ENCODE data around the gene TRAF2. TPM values are rescaled to one million over a fixed set of nuclear protein-coding genes. Genes with fewer than 3 reads are reported as not detected.

Gene TRAF2
- total RNA-seq, 2 experiments from 2014 or later, result 37.4 to 46.2 TPM

GRCh38 chr9:136949817-136950655 is 63.7 kb downstream of the TRAF2 start:
- Mint-ChIP-seq H3K9me3 (ENCODE audit: low read depth) (no peaks in the 10 kb centered on the region), H3K4me3 (peak overlapping the region; percentile 78), H3K4me1 (peaks cover 2% of the 10 kb centered on the region), H3K27me3 (no peaks in the 10 kb centered on the region), H3K27ac (peak overlapping the region; percentile 78), H3K36me3 (ENCODE audit: low read depth) (no peaks in the 10 kb centered on the region)
- DNase-seq, result peak; percentile 98
- ChIA-PET CTCF (interaction anchor here (0.6 kb wide), 1 partner anchor 143 kb away, joined by 4 read pairs; no protein-coding TSS in a partner anchor), POLR2A (no interaction called here)
- intact Hi-C loops (cut with DNase I, micrococcal nuclease), result loop anchor here (1.0 to 5.0 kb wide), 7 partner anchors 28 to 101 kb away; partner anchors contain the start of genes PAXX (in 2 of the 2), EDF1 (in 1 of the 2), PHPT1 (in 1 of the 2) and TRAF2 (in 1 of the 2)
- ATAC-seq, result peak; percentile 98

DNA sequence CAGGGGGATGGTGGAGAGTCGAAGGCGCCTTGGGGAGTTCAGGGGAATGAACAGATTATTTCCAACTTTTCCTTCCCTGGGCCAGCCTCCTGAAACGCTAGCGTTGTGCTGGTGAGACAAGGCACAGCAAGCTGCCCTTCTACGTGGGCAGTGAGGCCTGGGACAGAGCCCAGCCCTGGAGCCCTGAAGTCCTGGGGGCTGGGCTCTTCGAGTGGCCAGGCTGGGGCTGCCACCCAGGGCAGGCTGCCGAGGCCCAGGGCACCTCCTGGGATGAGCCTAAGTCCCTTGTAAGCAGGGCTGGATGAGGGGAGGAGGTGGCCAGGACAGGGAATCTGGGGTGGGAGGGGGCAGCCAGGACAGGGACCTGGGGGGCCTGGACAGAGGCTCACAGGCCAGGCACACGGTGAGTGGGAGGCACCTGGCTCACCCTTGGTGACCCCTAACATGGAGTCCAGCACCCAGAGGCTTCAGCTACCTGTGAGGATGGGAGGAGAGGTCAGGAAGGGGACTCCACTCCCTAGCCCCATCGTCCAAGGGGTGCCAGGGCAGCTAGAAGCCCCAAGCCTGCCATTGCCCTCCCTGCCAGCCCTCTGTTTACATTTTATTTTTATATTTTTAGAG is 64.5 kb downstream of the TRAF2 start:
- Mint-ChIP-seq H3K27ac (peak overlapping the region; percentile 78), H3K4me1 (no peaks in the 10 kb centered on the region), H3K9me3 (ENCODE audit: low read depth) (no peaks in the 10 kb centered on the region), H3K36me3 (ENCODE audit: low read depth) (no peaks in the 10 kb centered on the region), H3K4me3 (peak overlapping the region; percentile 78), H3K27me3 (no peaks in the 10 kb centered on the region)
- DNase-seq (no peak), ATAC-seq (no peak)
- CTCF ChIA-PET, result interaction anchor here (0.6 to 0.7 kb wide), 2 partner anchors 151 to 1075 kb away, joined by 3 to 4 read pairs; no protein-coding TSS in a partner anchor
- intact Hi-C loops (cut with DNase I, micrococcal nuclease), result loop anchor here (1.0 to 5.0 kb wide), 6 partner anchors 28 to 101 kb away; partner anchors contain the start of genes PAXX (in 2 of the 2), EDF1 (in 1 of the 2), PHPT1 (in 1 of the 2) and TRAF2 (in 1 of the 2)
- POLR2A ChIA-PET, result no interaction called here

- H3K27ac Mint-ChIP-seq, result no peak within 1 kb of the TSS
- no peaks in the 10 kb centered on the region for H3K36me3 Mint-ChIP-seq (ENCODE audit: low read depth)
- ChIA-PET POLR2A (no interaction called here), CTCF (interaction anchor here (0.6 to 1.6 kb wide), 3 partner anchors 78 to 1076 kb away, joined by 3 to 4 read pairs (median 4); no protein-coding TSS in a partner anchor)
- no peak within 1 kb of the TSS for H3K4me3 Mint-ChIP-seq
- no peaks in the 10 kb centered on the region for H3K27me3 Mint-ChIP-seq
- peaks cover 3% of the 10 kb centered on the region for H3K9me3 Mint-ChIP-seq (ENCODE audit: low read depth)
- intact Hi-C loops (cut with DNase I, micrococcal nuclease), result loop anchor here in 1 of 2 experiments (5.0 kb wide), 1 partner anchor 41 kb away; the partner anchor contains the start of gene PAXX
- ATAC-seq (no peak), DNase-seq (no peak)
- no peaks in the 10 kb centered on the region for H3K4me1 Mint-ChIP-seq
These were observed 65.4 kb downstream of the TRAF2 start, which contains the start of gene LCN12 for GRCh38 chr9:136951541-136952320. TSS of gene LCN12 (plus strand) at chr9:136952273. CDS start at chr9:136952328, 55 bp downstream.

GRCh38 chr9:136952321-136952850 is 66.1 kb downstream of the TRAF2 start:
- Mint-ChIP-seq H3K4me3 (no peak overlapping the region), H3K9me3 (ENCODE audit: low read depth) (peaks cover 3% of the 10 kb centered on the region), H3K27ac (no peak overlapping the region), H3K36me3 (ENCODE audit: low read depth) (no peaks in the 10 kb centered on the region), H3K27me3 (no peaks in the 10 kb centered on the region), H3K4me1 (no peaks in the 10 kb centered on the region)
- no peak for ATAC-seq
- ChIA-PET CTCF (interaction anchor here (1.6 kb wide), 1 partner anchor 77 kb away, joined by 4 read pairs; no protein-coding TSS in a partner anchor), POLR2A (no interaction called here)
- intact Hi-C loops (cut with DNase I, micrococcal nuclease), result loop anchor here in 1 of 2 experiments (5.0 kb wide), 1 partner anchor 40 kb away; the partner anchor contains the start of gene PAXX
- no peak for DNase-seq

- intact Hi-C loops (cut with DNase I, micrococcal nuclease), result loop anchor here in 1 of 2 experiments (5.0 kb wide), 1 partner anchor 39 kb away; the partner anchor contains the start of gene PAXX
- DNase-seq (no peak), ATAC-seq (no peak)
- Mint-ChIP-seq H3K27me3 (no peaks in the 10 kb centered on the region), H3K4me1 (no peaks in the 10 kb centered on the region), H3K27ac (no peak overlapping the region), H3K36me3 (ENCODE audit: low read depth) (no peaks in the 10 kb centered on the region), H3K4me3 (no peak overlapping the region), H3K9me3 (ENCODE audit: low read depth) (peaks cover 3% of the 10 kb centered on the region)
- ChIA-PET POLR2A (interaction anchor here (0.6 kb wide), 1 partner anchor 117 kb away, joined by 3 read pairs; the partner anchor contains the start of gene SAPCD2), CTCF (interaction anchor here (1.3 to 1.6 kb wide), 2 partner anchors 69 to 76 kb away, joined by 4 read pairs; no protein-coding TSS in a partner anchor)
These were observed 66.8 kb downstream of the TRAF2 start for GRCh38 chr9:136952876-136953770.

- H3K36me3 Mint-ChIP-seq (ENCODE audit: low read depth), result no peaks in the 10 kb centered on the region
- H3K27me3 Mint-ChIP-seq, result no peaks in the 10 kb centered on the region
- H3K4me1 Mint-ChIP-seq, result no peaks in the 10 kb centered on the region
- POLR2A ChIA-PET, result interaction anchor here (0.6 kb wide), 1 partner anchor 116 kb away, joined by 3 read pairs; the partner anchor contains the start of gene SAPCD2
- no peak for DNase-seq
- no peak overlapping the region for H3K27ac Mint-ChIP-seq
- intact Hi-C loops (cut with DNase I, micrococcal nuclease), result loop anchor here in 1 of 2 experiments (5.0 kb wide), 1 partner anchor 38 kb away; the partner anchor contains the start of gene PAXX
- ATAC-seq, result no peak
- H3K9me3 Mint-ChIP-seq (ENCODE audit: low read depth), result peaks cover 3% of the 10 kb centered on the region
- CTCF ChIA-PET, result interaction anchor here (1.3 kb wide), 1 partner anchor 69 kb away, joined by 4 read pairs; no protein-coding TSS in a partner anchor
- H3K4me3 Mint-ChIP-seq, result no peak overlapping the region
These were observed 67.5 kb downstream of the TRAF2 start for GRCh38 chr9:136953771-136954269.

DNA sequence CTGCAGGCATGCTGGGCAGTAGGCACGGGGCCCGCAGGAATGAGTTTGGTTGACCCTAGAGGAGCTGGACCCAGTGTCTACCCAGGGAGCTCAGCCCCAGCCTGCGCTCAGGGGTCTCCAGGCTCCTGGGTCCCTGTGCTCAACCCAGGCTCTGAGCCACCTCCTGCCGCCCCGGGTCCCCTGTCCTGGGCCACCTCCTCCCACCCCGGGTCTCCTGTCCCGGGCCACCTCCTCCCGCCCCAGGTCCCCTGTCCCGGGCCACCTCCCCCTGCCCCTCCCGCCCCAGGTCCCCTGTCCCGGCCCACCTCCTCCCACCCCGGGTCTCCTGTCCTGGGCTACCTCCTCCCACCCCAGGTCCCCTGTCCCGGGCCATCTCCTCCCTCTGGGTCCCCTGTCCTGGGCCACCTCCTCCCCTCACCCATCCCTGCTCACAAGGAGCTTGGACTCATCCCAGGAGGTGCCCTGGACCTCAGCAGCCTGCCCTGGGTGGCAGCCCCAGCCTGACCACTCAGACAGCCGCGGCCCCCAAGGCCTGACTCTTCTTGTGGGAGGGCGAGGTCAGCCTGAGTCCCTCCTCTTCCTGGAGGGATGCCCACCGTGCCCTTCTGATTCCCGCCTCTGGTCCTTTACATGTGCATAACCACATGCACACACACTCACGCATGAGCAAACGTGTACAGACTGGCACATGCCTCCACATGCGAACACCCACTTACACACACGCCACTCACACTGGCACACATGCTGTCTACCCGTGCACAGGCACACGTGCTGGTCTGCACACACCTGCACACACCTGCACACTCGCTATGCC is 68.2 kb downstream of the TRAF2 start:
- H3K4me1 Mint-ChIP-seq, result no peaks in the 10 kb centered on the region
- H3K9me3 Mint-ChIP-seq (ENCODE audit: low read depth), result peaks cover 3% of the 10 kb centered on the region
- H3K27ac Mint-ChIP-seq, result no peak overlapping the region
- no peaks in the 10 kb centered on the region for H3K36me3 Mint-ChIP-seq (ENCODE audit: low read depth)
- intact Hi-C loops (cut with DNase I, micrococcal nuclease), result loop anchor here in 1 of 2 experiments (5.0 kb wide), 1 partner anchor 38 kb away; the partner anchor contains the start of gene PAXX
- no peak for ATAC-seq
- no peak overlapping the region for H3K4me3 Mint-ChIP-seq
- POLR2A ChIA-PET, result no interaction called here
- no peaks in the 10 kb centered on the region for H3K27me3 Mint-ChIP-seq
- DNase-seq, result no peak
- CTCF ChIA-PET, result interaction anchor here (0.7 to 1.3 kb wide), 2 partner anchors 70 to 121 kb away, joined by 4 read pairs; no protein-coding TSS in a partner anchor

DNA sequence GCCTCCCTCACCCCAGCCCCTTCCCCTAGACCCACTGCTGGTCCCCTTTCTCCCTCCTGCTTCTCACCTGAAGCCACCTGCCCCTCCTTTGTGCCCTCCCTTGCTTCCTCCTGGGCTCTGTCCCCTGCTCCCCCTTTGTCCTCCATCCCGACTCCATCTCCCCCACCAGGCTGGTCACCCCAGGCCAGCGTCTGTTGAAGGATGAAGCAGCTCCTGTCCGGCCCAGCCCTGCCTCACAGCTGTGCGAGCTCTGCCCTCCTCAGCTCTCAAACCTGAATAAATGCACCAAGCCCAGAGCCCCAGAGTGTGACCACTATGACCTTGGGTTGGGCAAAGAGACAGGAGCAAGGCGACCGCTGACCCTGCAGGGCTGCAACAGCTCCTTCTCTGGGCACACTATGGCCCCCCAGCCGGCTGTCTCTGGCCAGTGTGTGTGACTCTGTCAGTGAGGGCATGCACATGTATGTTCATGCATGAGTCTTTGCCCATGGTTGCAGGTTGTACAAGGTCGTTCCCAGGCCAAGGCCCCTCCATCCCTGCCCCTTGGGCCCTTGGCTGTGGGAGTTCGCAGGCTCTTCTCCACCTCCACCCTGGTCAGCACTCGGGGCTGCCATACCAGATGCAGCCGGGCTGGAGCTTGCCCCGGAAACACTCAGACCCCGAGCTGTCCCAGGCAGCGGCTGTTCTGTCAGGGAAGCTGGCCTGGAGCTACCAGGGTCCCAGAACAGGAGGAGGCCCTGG is 69.1 kb downstream of the TRAF2 start:
- ChIA-PET POLR2A (no interaction called here), CTCF (interaction anchor here (0.7 kb wide), 1 partner anchor 122 kb away, joined by 4 read pairs; no protein-coding TSS in a partner anchor)
- no peaks in the 10 kb centered on the region for H3K36me3 Mint-ChIP-seq (ENCODE audit: low read depth)
- peaks cover 3% of the 10 kb centered on the region for H3K9me3 Mint-ChIP-seq (ENCODE audit: low read depth)
- peaks cover 4% of the 10 kb centered on the region for H3K4me1 Mint-ChIP-seq
- no peaks in the 10 kb centered on the region for H3K27me3 Mint-ChIP-seq
- no peak overlapping the region for H3K4me3 Mint-ChIP-seq
- intact Hi-C loops (cut with DNase I, micrococcal nuclease), result no loop called here
- DNase-seq, result no peak
- no peak for ATAC-seq
- no peak overlapping the region for H3K27ac Mint-ChIP-seq

DNA sequence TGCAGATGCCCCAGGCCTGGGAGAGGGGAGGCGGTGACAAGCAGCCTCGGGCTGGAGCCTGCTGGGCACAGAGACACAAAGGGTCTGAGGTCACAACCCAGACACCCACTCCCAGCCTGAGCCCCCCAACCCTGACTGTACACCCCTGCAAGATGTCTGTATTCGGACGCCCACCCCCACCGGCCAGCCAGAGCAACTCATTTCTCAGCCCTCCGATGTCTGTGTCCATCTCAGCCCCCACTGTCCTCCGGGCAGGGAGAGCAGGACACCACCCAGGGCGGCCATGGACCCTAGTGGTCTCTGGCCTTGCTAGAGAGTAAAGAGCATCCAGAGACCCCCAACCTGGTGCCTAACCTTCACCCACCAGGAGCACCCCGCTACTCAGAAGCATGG is 69.6 kb downstream of the TRAF2 start:
- DNase-seq (no peak), ATAC-seq (no peak)
- Mint-ChIP-seq H3K36me3 (ENCODE audit: low read depth) (no peaks in the 10 kb centered on the region), H3K4me1 (peaks cover 5% of the 10 kb centered on the region), H3K4me3 (no peak overlapping the region), H3K27me3 (no peaks in the 10 kb centered on the region), H3K27ac (no peak overlapping the region), H3K9me3 (ENCODE audit: low read depth) (peaks cover 3% of the 10 kb centered on the region)
- ChIA-PET POLR2A (no interaction called here), CTCF (no interaction called here)
- intact Hi-C loops (cut with DNase I, micrococcal nuclease), result no loop called here

All from activated CD4-positive, alpha-beta T cell treated with anti-CD3 and anti-CD28 coated beads for 36 hours (primary cell).